ENCODE data around the gene ITCH.
"Not testable (repeated sequence)": the region's sequence is repeated elsewhere in the genome, so short reads cannot be mapped to it uniquely, and the experiment has no call there.

GRCh38 chr20:34441423-34441822 lies 78.3 kb downstream of the ITCH start:
- TF ChIP-seq POLR2AphosphoS5 (IDR thresholded peaks at IDR 0.05; ENCODE audit: borderline replicate concordance, low read depth, low read length); EZH2 (IDR thresholded peaks at IDR 0.05): not testable (repeated sequence)

All from SK-N-MC (cell line).